KMS-11 (cell line): ENCODE data around the gene GDAP1L1.
"Not testable (repeated sequence)": the region's sequence is repeated elsewhere in the genome, so short reads cannot be mapped to it uniquely, and the experiment has no call there.

Experiments
- H2AFZ ChIP-seq: fragments of 200-600 bp; sonication (generic); 2 replicates; pipeline ENCODE4 v1.6.1; 2016; ENCODE audit warnings: antibody characterized with exemption, mixed run types, low read depth
- H3K27ac ChIP-seq: fragments of 200-600 bp; sonication (generic); 2 replicates; pipeline ENCODE4 v1.6.1; 2016; ENCODE audit warnings: mild to moderate bottlenecking, mixed run types
- H3K27me3 ChIP-seq: fragments of 200-600 bp; sonication (generic); 2 replicates; pipeline ENCODE4 v1.6.1; 2017; ENCODE audit warnings: mild to moderate bottlenecking, low read depth, mixed run types, moderate library complexity; ENCODE audit not compliant: insufficient read depth
- H3K36me3 ChIP-seq: fragments of 200-600 bp; sonication (generic); 2 replicates; pipeline ENCODE4 v1.6.1; 2017; ENCODE audit warnings: mild to moderate bottlenecking, mixed run types; ENCODE audit not compliant: insufficient read depth
- H3K4me1 ChIP-seq: fragments of 200-600 bp; sonication (generic); 2 replicates; pipeline ENCODE4 v1.6.1; 2016; ENCODE audit warnings: mild to moderate bottlenecking, low read depth, mixed run types; ENCODE audit not compliant: poor library complexity, severe bottlenecking
- H3K4me2 ChIP-seq: fragments of 200-600 bp; sonication (generic); 2 replicates; pipeline ENCODE4 v1.7.0; 2016; ENCODE audit warnings: mild to moderate bottlenecking, mixed run types
- H3K4me3 ChIP-seq: fragments of 200-600 bp; sonication (generic); IDR thresholded peaks from 2 replicates; pipeline ENCODE4 v1.6.1; 2017; ENCODE audit warnings: low read depth, low read length, mixed read lengths; ENCODE audit not compliant: insufficient read depth
- H3K79me2 ChIP-seq: fragments of 200-600 bp; sonication (generic); 2 replicates; pipeline ENCODE4 v1.6.1; 2016; ENCODE audit warnings: low read depth, mixed run types; ENCODE audit not compliant: insufficient read depth
- H3K9ac ChIP-seq: fragments of 200-600 bp; sonication (generic); 2 replicates; pipeline ENCODE4 v1.6.1; 2016; ENCODE audit warnings: mild to moderate bottlenecking, mixed run types
- H4K20me1 ChIP-seq: fragments of 200-600 bp; sonication (generic); 2 replicates; pipeline ENCODE4 v1.6.1; 2016; ENCODE audit warnings: mild to moderate bottlenecking, mixed run types; ENCODE audit not compliant: insufficient read depth
- TF ChIP-seq, protein P1 (sequence below): fragments of 200-600 bp; sonication (generic); conservative IDR thresholded peaks from 2 replicates; pipeline ENCODE4 v1.6.1; 2017; ENCODE audit warnings: low read depth, mild to moderate bottlenecking, antibody characterized with exemption, low read length, moderate library complexity, mixed read lengths

Gene GDAP1L1

DNA sequence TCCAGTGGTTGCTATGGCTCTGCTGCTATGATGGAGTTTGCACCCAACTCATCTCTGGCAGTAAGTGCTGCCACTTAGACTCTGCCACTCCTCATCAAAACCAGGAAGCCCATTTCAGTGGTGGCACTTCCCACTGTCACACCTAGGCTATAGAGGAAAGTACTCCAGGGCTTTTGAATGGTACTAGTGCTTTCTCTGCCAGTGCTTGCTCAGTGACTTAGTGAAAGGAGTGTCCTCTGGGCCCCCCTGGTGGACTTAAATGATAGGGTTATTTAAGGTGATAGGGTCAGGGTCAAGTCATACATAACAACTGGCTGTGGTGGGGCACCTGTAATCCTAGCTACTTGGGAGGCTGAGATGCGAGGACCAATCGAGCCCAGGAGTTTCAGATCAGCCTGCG, 41.1 kb downstream of the GDAP1L1 start:
- Histone ChIP-seq H3K4me3 (no peak overlapping the region), H3K79me2 (no peaks in the 10 kb centered on the region), H3K27me3 (no peaks in the 10 kb centered on the region), H4K20me1 (no peaks in the 10 kb centered on the region), H3K4me1 (no peaks in the 10 kb centered on the region), H3K9ac (no peak overlapping the region), H2AFZ (no peak overlapping the region), H3K36me3 (no peaks in the 10 kb centered on the region), H3K4me2 (no peak overlapping the region), H3K27ac (no peak overlapping the region)
- TF ChIP-seq, protein P1, sequence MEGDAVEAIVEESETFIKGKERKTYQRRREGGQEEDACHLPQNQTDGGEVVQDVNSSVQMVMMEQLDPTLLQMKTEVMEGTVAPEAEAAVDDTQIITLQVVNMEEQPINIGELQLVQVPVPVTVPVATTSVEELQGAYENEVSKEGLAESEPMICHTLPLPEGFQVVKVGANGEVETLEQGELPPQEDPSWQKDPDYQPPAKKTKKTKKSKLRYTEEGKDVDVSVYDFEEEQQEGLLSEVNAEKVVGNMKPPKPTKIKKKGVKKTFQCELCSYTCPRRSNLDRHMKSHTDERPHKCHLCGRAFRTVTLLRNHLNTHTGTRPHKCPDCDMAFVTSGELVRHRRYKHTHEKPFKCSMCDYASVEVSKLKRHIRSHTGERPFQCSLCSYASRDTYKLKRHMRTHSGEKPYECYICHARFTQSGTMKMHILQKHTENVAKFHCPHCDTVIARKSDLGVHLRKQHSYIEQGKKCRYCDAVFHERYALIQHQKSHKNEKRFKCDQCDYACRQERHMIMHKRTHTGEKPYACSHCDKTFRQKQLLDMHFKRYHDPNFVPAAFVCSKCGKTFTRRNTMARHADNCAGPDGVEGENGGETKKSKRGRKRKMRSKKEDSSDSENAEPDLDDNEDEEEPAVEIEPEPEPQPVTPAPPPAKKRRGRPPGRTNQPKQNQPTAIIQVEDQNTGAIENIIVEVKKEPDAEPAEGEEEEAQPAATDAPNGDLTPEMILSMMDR: peak; percentile 32; the same call in 1 of the 2 replicates

DNA sequence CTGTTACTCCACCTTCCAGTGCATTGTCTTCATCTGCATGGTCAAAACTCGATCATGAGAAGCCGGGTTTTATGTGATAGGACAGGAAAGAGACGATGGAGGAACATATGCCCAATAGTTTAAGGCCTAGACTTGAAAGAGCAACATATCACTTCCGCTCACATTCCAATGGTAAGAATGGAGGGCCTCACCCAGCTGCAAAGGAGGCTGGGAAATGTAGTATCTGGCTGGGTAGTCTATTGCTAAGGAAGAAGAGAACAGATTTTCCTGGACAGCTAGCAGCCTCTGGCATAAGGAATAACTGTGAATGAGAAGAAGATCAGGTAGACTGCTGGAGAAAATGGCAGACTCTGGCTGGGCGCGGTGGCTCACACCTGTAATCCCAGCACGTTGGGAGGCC, 44.6 kb downstream of the GDAP1L1 start:
- no peak overlapping the region for H3K9ac ChIP-seq
- no peaks in the 10 kb centered on the region for H3K79me2 ChIP-seq
- no peak overlapping the region for H2AFZ ChIP-seq
- H3K27me3 ChIP-seq: no peaks in the 10 kb centered on the region
- H3K27ac ChIP-seq: no peak overlapping the region
- no peaks in the 10 kb centered on the region for H4K20me1 ChIP-seq
- no peak overlapping the region for H3K4me2 ChIP-seq
- no peaks in the 10 kb centered on the region for H3K36me3 ChIP-seq
- no peak overlapping the region for H3K4me3 ChIP-seq
- H3K4me1 ChIP-seq: no peaks in the 10 kb centered on the region
- TF ChIP-seq, protein P1: no peak

DNA sequence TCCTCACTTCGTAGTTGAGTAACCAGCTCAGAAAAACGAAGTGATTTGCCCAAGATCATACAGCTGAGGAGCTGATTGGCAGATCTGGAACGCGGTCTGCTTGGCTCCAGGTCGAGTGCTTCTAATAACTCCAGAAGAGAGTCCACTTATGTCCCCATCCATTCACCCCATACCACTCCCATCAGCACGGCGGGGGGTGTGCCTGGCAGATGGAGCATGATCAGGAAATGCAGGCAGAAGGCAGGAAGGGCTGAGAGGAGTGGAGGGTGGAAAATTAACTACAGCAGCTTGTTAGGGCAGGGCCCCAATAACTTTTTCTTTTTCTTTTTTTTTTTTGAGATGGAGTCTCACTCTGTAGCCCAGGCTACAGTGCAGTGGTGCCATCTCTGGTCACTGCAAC, 48.9 kb downstream of the GDAP1L1 start:
- H3K27me3 ChIP-seq: no peaks in the 10 kb centered on the region
- H3K4me1 ChIP-seq: no peaks in the 10 kb centered on the region
- no peak overlapping the region for H2AFZ ChIP-seq
- no peaks in the 10 kb centered on the region for H3K79me2 ChIP-seq
- H3K36me3 ChIP-seq: no peaks in the 10 kb centered on the region
- no peak overlapping the region for H3K4me2 ChIP-seq
- no peaks in the 10 kb centered on the region for H4K20me1 ChIP-seq
- TF ChIP-seq, protein P1: no peak
- no peak overlapping the region for H3K9ac ChIP-seq
- H3K4me3 ChIP-seq: no peak overlapping the region
- no peak overlapping the region for H3K27ac ChIP-seq

DNA sequence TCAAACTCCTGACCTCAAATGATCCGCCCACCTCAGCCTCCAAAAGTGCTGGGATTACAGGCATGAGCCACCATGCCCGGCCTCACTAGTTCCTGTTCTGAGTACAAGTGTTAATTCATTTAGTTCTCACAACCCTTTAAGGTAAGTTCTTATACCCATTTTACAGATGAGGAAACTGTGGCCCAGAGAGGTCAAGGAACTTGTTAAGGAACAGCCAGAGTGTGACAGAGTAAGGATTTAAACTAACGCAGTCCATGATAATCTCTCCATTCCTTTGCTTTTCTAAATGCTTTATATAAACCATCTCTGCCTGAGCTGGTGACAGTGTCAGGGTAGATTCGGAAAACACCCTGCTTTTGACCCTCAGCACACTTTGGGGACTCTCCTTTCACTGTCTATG, 50.6 kb downstream of the GDAP1L1 start:
- no peak overlapping the region for H3K4me2 ChIP-seq
- H3K4me3 ChIP-seq: no peak overlapping the region
- H3K9ac ChIP-seq: no peak overlapping the region
- H3K36me3 ChIP-seq: no peaks in the 10 kb centered on the region
- H3K79me2 ChIP-seq: no peaks in the 10 kb centered on the region
- no peak overlapping the region for H2AFZ ChIP-seq
- H3K27ac ChIP-seq: no peak overlapping the region
- TF ChIP-seq, protein P1: no peak
- H3K27me3 ChIP-seq: no peaks in the 10 kb centered on the region
- H3K4me1 ChIP-seq: no peaks in the 10 kb centered on the region
- H4K20me1 ChIP-seq: no peaks in the 10 kb centered on the region

DNA sequence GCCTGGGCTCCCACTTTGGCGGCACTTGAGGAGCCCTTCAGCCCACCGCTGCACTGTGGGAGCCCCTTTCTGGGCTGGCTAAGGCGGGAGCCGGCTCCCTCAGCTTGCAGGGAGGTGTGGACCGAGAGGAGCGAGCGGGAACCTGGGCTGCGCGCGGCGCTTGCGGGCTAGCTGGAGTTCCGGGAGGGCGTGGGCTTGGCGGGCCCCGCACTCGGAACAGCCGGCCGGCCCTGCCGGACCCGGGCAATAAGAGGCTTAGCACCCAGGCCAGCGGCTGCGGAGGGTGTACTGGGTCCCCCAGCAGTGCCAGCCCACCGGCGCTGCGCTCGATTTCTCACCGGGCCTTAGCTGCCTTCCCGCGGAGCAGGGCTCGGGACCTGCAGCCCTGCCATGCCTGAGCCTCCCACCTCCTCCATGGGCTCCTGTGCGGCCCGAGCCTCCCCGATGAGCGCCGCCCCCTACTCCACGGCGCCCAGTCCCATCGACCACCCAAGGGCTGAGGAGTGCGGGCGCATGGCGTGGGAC, 52.0 kb downstream of the GDAP1L1 start:
- not testable (repeated sequence) for H3K36me3 ChIP-seq, H3K27ac ChIP-seq, H3K4me3 ChIP-seq, H3K4me1 ChIP-seq, H3K4me2 ChIP-seq, H3K79me2 ChIP-seq, H3K27me3 ChIP-seq, H4K20me1 ChIP-seq, H2AFZ ChIP-seq, H3K9ac ChIP-seq
